GM18870 (cell line): Measurements from ENCODE around the gene CARS2.
"Not testable (repeated sequence)": the region's sequence is repeated elsewhere in the genome, so short reads cannot be mapped to it uniquely, and the experiment has no call there.

Experiments
- ATAC-seq: cut with Tn5 transposase; IDR thresholded peaks from one replicate; pipeline ENCODE4 v1.9.1; 2021; ENCODE audit warnings: moderate library complexity; ENCODE audit not compliant: unreplicated experiment

CARS2 gene

GRCh38 chr13:110684388-110685056, 21.4 kb downstream of the CARS2 start:
- no peak for ATAC-seq

- ATAC-seq, result no peak
Measured at GRCh38 chr13:110683921-110684320, 22.0 kb downstream of the CARS2 start.

GRCh38 chr13:110683203-110683883, 22.6 kb downstream of the CARS2 start:
- no peak for ATAC-seq

GRCh38 chr13:110682746-110683145, 23.2 kb downstream of the CARS2 start:
- ATAC-seq, result no peak

GRCh38 chr13:110681868-110682550, 23.9 kb downstream of the CARS2 start:
- ATAC-seq, result no peak

- ATAC-seq, result no peak
Measured at GRCh38 chr13:110680852-110681251, 25.1 kb downstream of the CARS2 start.

- no peak for ATAC-seq
Measured at GRCh38 chr13:110677731-110678545, 28.0 kb downstream of the CARS2 start.

GRCh38 chr13:110676595-110677587, 29.0 kb downstream of the CARS2 start:
- peak; percentile 78 for ATAC-seq

GRCh38 chr13:110669814-110670213, 36.1 kb downstream of the CARS2 start:
- ATAC-seq, result not testable (repeated sequence)

GRCh38 chr13:110669036-110669435, 36.9 kb downstream of the CARS2 start:
- no peak for ATAC-seq

- no peak for ATAC-seq
Measured at GRCh38 chr13:110666255-110666533, 39.7 kb downstream of the CARS2 start.

GRCh38 chr13:110665491-110666254, 40.2 kb downstream of the CARS2 start:
- ATAC-seq, result no peak

GRCh38 chr13:110664673-110665072, 41.2 kb downstream of the CARS2 start:
- no peak for ATAC-seq

GRCh38 chr13:110664041-110664440, 41.9 kb downstream of the CARS2 start:
- no peak for ATAC-seq

GRCh38 chr13:110663491-110663890, 42.4 kb downstream of the CARS2 start:
- ATAC-seq, result no peak

GRCh38 chr13:110662777-110663443, 43.0 kb downstream of the CARS2 start:
- ATAC-seq, result no peak

- ATAC-seq, result no peak
Measured at GRCh38 chr13:110662091-110662490, 43.8 kb downstream of the CARS2 start.

- no peak for ATAC-seq
Measured at GRCh38 chr13:110661256-110661655, 44.7 kb downstream of the CARS2 start.
